ENCODE data around the gene HMHB1.

GRCh38 chr5:143819716-143820115 is 7.8 kb downstream of the HMHB1 start:
- no peak for TF ChIP-seq CEBPB (IDR thresholded peaks at IDR 0.05)
- TF ChIP-seq EP300 (IDR thresholded peaks at IDR 0.05; ENCODE audit: borderline replicate concordance): no peak
- TF ChIP-seq TAF1 (IDR thresholded peaks at IDR 0.05; ENCODE audit: low read depth): no peak
- no peak for TF ChIP-seq YY1 (IDR thresholded peaks at IDR 0.05; ENCODE audit: low read depth)
- no peak for TF ChIP-seq MAX (IDR thresholded peaks at IDR 0.05)
- no peak for TF ChIP-seq REST (IDR thresholded peaks at IDR 0.05; ENCODE audit: low read depth)
